ENCODE measurements around the gene C1orf87.

C1orf87 gene

GRCh38 chr1:59986516-59987310 lies 86.9 kb downstream of the C1orf87 start:
- no peak for DNase-seq (ENCODE audit: low read depth)
- no peak overlapping the region for H3K4me3 ChIP-seq (ENCODE audit: low read depth, low read length)
- TF ChIP-seq CTCF (conservative IDR thresholded peaks at IDR 0.05; ENCODE audit: low read depth, low read length), result no peak

GRCh38 chr1:59985911-59986515 lies 87.6 kb downstream of the C1orf87 start:
- no peak overlapping the region for H3K4me3 ChIP-seq (ENCODE audit: low read depth, low read length)
- no peak for DNase-seq (ENCODE audit: low read depth)
- no peak for TF ChIP-seq CTCF (conservative IDR thresholded peaks at IDR 0.05; ENCODE audit: low read depth, low read length)

GRCh38 chr1:59979666-59980065 lies 93.9 kb downstream of the C1orf87 start:
- no peak for TF ChIP-seq CTCF (conservative IDR thresholded peaks at IDR 0.05; ENCODE audit: low read depth, low read length)
- H3K4me3 ChIP-seq (ENCODE audit: low read depth, low read length), result no peak overlapping the region
- DNase-seq (ENCODE audit: low read depth), result no peak

GRCh38 chr1:59978511-59978910 lies 95.1 kb downstream of the C1orf87 start:
- H3K4me3 ChIP-seq (ENCODE audit: low read depth, low read length), result no peak overlapping the region
- no peak for TF ChIP-seq CTCF (conservative IDR thresholded peaks at IDR 0.05; ENCODE audit: low read depth, low read length)
- DNase-seq (ENCODE audit: low read depth), result no peak

GRCh38 chr1:59978026-59978425 lies 95.5 kb downstream of the C1orf87 start:
- H3K4me3 ChIP-seq (ENCODE audit: low read depth, low read length), result no peak overlapping the region
- no peak for TF ChIP-seq CTCF (conservative IDR thresholded peaks at IDR 0.05; ENCODE audit: low read depth, low read length)
- DNase-seq (ENCODE audit: low read depth), result no peak

GRCh38 chr1:59977075-59977410 lies 96.5 kb downstream of the C1orf87 start:
- no peak for DNase-seq (ENCODE audit: low read depth)

More at GRCh38 chr1:59977075-59977410, 96.5 kb downstream of the C1orf87 start:
- no peak for TF ChIP-seq CTCF (conservative IDR thresholded peaks at IDR 0.05; ENCODE audit: low read depth, low read length)
- H3K4me3 ChIP-seq (ENCODE audit: low read depth, low read length), result no peak overlapping the region
